Measurements from ENCODE around the gene STPG1. TPM values are rescaled to one million over a fixed set of nuclear protein-coding genes. Genes with fewer than 3 reads are reported as not detected.

The STPG1 gene
- total and polyA plus RNA-seq, 9 of the 15 experiments (the other 6 are each of a cell fraction or from before 2014, with no cell fraction given) = 5.0 to 11.9 (median 8.3) TPM

DNA sequence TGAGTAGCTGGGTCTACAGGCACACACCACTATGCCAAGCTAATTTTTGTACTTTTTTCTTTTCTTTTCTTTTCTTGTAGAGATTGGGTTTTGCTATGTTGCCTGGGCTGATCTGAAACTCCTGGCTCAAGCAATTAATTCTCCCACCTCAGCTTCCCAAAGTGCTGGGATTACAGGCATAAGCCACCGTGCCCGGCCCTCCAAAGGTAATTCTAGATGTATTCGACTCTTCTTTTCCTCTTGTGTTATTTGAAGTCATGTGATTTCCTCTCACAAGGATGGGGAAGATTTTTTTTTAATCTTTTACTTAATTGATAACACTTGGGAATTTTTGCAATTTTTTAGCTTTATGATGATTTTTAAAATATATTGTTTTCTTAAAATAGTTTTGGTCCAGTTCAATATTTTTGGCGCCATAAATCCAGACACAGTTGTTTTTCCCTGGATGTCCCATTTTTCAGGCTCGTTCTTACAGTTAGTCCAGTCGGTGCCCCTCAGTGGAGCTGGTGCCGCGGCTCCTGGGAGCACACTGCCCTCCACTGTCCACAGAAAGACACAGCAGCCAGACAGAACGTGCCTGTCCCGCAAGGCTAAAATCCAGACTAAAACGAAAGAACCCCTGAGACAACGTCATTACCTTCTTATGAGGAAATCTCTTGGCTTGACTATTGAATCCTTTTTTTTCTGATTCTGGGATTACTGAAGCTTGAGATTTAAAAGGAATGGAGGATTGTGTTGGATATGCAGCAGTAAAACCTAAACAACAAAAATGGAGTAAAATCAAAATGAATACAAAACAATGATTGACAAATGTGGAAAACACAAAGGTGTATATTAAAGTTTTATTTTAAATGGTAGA, 22.4 kb downstream of the STPG1 start (continued):
- TF ChIP-seq HSF4 (CRISPR knock-in tag; IDR thresholded peaks at IDR 0.05; ENCODE audit: borderline replicate concordance) (no peak), PRPF4 (IDR thresholded peaks at IDR 0.05; ENCODE audit: insufficient read depth, low read depth, low read length, poor library complexity, severe bottlenecking) (no peak), SAP30 (IDR thresholded peaks at IDR 0.05; ENCODE audit: borderline replicate concordance, insufficient read depth, low read depth, low read length, poor library complexity, severe bottlenecking) (no peak), NR1H2 (CRISPR knock-in tag; IDR thresholded peaks at IDR 0.05) (0 out of 2 replicates have a peak, but pooled peaks have one; percentile 47), ZNF445 (CRISPR knock-in tag; IDR thresholded peaks at IDR 0.05; ENCODE audit: low read depth) (no peak), CC2D1A (IDR thresholded peaks at IDR 0.05) (peak; percentile 42; the same call in 1 of the 2 replicates), MTF1 (CRISPR knock-in tag; IDR thresholded peaks at IDR 0.05; ENCODE audit: borderline replicate concordance) (no peak), CBFA2T2 (conservative IDR thresholded peaks at IDR 0.05) (no peak), FOXJ3 (CRISPR knock-in tag; IDR thresholded peaks at IDR 0.05) (no peak), SRSF1 (IDR thresholded peaks at IDR 0.05; ENCODE audit: low read depth, low read length) (no peak), ARID2 (IDR thresholded peaks at IDR 0.05) (0 out of 2 replicates have a peak, but pooled peaks have one; percentile 23), MBD2 (IDR thresholded peaks at IDR 0.05; ENCODE audit: borderline replicate concordance, low read depth) (no peak), PHTF2 (CRISPR knock-in tag; IDR thresholded peaks at IDR 0.05) (no peak), SNIP1 (IDR thresholded peaks at IDR 0.05; ENCODE audit: low read depth) (no peak), ZNF436 (CRISPR knock-in tag; IDR thresholded peaks at IDR 0.05) (no peak), KDM2B (CRISPR knock-in tag; IDR thresholded peaks at IDR 0.05) (no peak)
- TF ChIP-seq, protein P1, sequence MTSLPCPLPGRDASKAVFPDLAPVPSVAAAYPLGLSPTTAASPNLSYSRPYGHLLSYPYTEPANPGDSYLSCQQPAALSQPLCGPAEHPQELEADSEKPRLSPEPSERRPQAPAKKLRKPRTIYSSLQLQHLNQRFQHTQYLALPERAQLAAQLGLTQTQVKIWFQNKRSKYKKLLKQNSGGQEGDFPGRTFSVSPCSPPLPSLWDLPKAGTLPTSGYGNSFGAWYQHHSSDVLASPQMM (CRISPR knock-in tag; IDR thresholded peaks at IDR 0.05) = no peak
- TF ChIP-seq, protein P2, sequence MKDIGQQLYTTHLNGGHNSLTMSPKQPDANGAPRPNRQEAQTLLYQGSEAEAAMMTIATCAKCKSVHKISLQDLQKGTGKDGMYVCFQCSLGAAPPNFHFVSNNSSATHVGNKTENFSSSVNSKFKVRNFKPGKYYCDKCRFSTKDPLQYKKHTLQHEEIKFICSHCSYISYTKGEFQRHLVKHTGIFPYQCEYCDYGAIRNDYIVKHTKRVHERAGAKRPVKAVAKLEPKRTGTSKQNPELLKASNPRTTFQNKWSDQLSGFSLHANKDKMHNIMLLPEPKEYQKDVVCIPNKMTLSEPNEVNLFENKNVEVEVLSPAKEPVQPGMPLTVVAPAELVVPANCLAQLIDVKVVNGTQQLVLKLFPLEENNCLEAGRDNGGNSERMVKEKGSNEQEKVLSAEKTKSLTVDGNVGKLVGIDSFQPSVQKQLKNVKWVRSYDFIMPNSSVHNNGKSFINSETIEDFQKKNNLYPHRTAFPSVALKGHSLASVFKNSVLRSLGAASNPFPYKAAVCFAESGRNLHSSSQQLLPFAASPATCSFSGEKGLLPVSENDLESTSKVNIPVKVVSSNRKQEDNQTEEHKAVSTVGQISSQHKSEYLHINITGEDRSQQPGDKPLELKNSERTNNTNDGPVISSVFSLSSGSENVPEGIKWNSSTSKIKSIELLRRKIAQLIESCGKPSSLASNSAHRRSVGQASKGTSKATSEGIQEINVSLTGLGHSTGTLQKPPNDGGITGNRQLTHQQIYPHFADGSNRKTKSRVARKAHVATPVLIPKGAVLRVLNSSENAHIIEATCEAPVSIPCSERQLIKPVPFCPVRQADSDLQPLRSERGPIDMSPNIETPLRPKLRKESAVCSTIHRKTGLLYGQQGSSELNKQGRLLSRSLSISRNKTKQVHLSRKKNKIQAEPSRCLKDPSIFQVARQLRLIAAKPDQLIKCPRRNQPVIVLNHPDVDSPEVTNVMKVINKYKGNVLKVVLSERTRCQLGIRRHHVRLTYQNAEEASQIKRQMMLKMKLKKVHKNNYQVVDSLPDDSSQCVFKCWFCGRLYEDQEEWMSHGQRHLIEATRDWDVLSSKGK (CRISPR knock-in tag; IDR thresholded peaks at IDR 0.05) = no peak
- TF ChIP-seq, protein P3, sequence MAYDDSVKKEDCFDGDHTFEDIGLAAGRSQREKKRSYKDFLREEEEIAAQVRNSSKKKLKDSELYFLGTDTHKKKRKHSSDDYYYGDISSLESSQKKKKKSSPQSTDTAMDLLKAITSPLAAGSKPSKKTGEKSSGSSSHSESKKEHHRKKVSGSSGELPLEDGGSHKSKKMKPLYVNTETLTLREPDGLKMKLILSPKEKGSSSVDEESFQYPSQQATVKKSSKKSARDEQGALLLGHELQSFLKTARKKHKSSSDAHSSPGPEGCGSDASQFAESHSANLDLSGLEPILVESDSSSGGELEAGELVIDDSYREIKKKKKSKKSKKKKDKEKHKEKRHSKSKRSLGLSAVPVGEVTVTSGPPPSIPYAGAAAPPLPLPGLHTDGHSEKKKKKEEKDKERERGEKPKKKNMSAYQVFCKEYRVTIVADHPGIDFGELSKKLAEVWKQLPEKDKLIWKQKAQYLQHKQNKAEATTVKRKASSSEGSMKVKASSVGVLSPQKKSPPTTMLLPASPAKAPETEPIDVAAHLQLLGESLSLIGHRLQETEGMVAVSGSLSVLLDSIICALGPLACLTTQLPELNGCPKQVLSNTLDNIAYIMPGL (CRISPR knock-in tag; IDR thresholded peaks at IDR 0.05) = no peak
- TF ChIP-seq, protein P4, sequence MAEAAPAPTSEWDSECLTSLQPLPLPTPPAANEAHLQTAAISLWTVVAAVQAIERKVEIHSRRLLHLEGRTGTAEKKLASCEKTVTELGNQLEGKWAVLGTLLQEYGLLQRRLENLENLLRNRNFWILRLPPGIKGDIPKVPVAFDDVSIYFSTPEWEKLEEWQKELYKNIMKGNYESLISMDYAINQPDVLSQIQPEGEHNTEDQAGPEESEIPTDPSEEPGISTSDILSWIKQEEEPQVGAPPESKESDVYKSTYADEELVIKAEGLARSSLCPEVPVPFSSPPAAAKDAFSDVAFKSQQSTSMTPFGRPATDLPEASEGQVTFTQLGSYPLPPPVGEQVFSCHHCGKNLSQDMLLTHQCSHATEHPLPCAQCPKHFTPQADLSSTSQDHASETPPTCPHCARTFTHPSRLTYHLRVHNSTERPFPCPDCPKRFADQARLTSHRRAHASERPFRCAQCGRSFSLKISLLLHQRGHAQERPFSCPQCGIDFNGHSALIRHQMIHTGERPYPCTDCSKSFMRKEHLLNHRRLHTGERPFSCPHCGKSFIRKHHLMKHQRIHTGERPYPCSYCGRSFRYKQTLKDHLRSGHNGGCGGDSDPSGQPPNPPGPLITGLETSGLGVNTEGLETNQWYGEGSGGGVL (CRISPR knock-in tag; IDR thresholded peaks at IDR 0.05) = no peak
